H1 (cell line): ENCODE data around the gene SIRT5.

Experiments
- BRCA1 ChIP-seq: IDR thresholded peaks from 2 replicates; pipeline ENCODE4 v1.6.1; 2012; ENCODE audit warnings: low read depth, low read length, improper control_type of control experiment
- CBX5 ChIP-seq: fragments of 300-800, 300-1000 bp; sonication (generic); IDR thresholded peaks from 2 replicates; pipeline ENCODE4 v1.7.1; 2016; ENCODE audit warnings: antibody characterized with exemption, low read length, low read depth
- CEBPB ChIP-seq: IDR thresholded peaks from 2 replicates; pipeline ENCODE4 v1.6.1; 2012; ENCODE audit warnings: low read depth, low read length
- GABPA ChIP-seq: IDR thresholded peaks from 2 replicates; pipeline ENCODE4 v1.6.1; 2011; ENCODE audit warnings: mild to moderate bottlenecking, low read length, moderate library complexity, borderline replicate concordance; ENCODE audit not compliant: insufficient read depth
- GTF2F1 ChIP-seq: IDR thresholded peaks from 2 replicates; pipeline ENCODE4 v1.6.1; 2012; ENCODE audit warnings: low read depth, low read length, improper control_type of control experiment, borderline replicate concordance
- JUND ChIP-seq: IDR thresholded peaks from 2 replicates; pipeline ENCODE4 v1.6.1; 2011; ENCODE audit warnings: mild to moderate bottlenecking, improper control_type of control experiment, low read length
- POLR2A ChIP-seq, 2 experiments: IDR thresholded peaks; 1 replicate in 1 of 2; 2 replicates in 1 of 2; pipeline ENCODE4 v1.6.1; 2011; ENCODE audit warnings: low read depth in 2 of 2, low read length in 2 of 2, mild to moderate bottlenecking in 2 of 2; ENCODE audit errors: control extremely low read depth in 1 of 2
- POLR2AphosphoS5 ChIP-seq: IDR thresholded peaks from 2 replicates; pipeline ENCODE4 v1.6.1; 2011; ENCODE audit warnings: low read depth, low read length
- RNF2 ChIP-seq: fragments of 200-900, 300-1000 bp; sonication (generic); IDR thresholded peaks from 2 replicates; pipeline ENCODE4 v1.7.1; 2016; ENCODE audit warnings: borderline replicate concordance, low read depth, mild to moderate bottlenecking, antibody characterized with exemption, low read length; ENCODE audit not compliant: poor library complexity, severe bottlenecking; ENCODE audit errors: missing control alignments
- TF ChIP-seq, protein P1 (sequence below): IDR thresholded peaks from 2 replicates; pipeline ENCODE4 v1.6.1; 2012; ENCODE audit warnings: inconsistent platforms
- TF ChIP-seq, protein P2 (sequence below): IDR thresholded peaks from 2 replicates; pipeline ENCODE4 v1.6.1; 2011; ENCODE audit warnings: low read depth, mild to moderate bottlenecking, low read length; ENCODE audit not compliant: insufficient read depth
- TF ChIP-seq, protein P3 (sequence below), 3 experiments: IDR thresholded peaks; 1 replicate in 2 of 3; 2 replicates in 1 of 3; pipeline versions ENCODE4 v1.5.1 to v1.6.1; 2011; ENCODE audit warnings: low read length in 3 of 3, mild to moderate bottlenecking in 3 of 3, inconsistent platforms in 2 of 3, low read depth in 1 of 3, moderate library complexity in 1 of 3; ENCODE audit not compliant: insufficient read depth in 1 of 3; ENCODE audit errors: control extremely low read depth in 1 of 3
- TF ChIP-seq, protein P4 (sequence below): IDR thresholded peaks from 2 replicates; pipeline ENCODE4 v1.6.1; 2012; ENCODE audit warnings: low read length, inconsistent platforms

DNA sequence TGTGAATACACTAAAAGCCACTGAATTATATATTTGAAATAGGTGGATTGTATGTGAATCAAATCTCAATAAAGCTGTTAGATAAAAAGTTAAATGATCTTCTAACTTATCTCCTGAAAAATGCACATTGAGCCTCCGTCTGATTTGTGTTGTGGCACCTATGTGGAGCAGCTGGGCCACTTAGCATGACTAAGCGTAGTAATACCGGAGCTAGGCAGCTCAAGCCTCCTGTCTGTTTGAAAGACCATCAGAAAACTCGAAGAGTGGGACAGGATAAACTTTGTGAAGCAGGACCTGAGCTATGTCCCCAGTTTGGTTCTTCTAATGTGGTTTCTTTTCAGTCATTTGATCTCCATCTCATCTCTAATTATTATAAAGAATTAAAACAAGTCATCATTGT is 29.7 kb downstream of the SIRT5 start:
- TF ChIP-seq, protein P1, sequence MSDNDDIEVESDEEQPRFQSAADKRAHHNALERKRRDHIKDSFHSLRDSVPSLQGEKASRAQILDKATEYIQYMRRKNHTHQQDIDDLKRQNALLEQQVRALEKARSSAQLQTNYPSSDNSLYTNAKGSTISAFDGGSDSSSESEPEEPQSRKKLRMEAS, result no peak
- no peak for TF ChIP-seq GTF2F1
- TF ChIP-seq, protein P2, sequence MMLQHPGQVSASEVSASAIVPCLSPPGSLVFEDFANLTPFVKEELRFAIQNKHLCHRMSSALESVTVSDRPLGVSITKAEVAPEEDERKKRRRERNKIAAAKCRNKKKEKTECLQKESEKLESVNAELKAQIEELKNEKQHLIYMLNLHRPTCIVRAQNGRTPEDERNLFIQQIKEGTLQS, result no peak
- TF ChIP-seq CBX5, result no peak
- TF ChIP-seq, protein P3, sequence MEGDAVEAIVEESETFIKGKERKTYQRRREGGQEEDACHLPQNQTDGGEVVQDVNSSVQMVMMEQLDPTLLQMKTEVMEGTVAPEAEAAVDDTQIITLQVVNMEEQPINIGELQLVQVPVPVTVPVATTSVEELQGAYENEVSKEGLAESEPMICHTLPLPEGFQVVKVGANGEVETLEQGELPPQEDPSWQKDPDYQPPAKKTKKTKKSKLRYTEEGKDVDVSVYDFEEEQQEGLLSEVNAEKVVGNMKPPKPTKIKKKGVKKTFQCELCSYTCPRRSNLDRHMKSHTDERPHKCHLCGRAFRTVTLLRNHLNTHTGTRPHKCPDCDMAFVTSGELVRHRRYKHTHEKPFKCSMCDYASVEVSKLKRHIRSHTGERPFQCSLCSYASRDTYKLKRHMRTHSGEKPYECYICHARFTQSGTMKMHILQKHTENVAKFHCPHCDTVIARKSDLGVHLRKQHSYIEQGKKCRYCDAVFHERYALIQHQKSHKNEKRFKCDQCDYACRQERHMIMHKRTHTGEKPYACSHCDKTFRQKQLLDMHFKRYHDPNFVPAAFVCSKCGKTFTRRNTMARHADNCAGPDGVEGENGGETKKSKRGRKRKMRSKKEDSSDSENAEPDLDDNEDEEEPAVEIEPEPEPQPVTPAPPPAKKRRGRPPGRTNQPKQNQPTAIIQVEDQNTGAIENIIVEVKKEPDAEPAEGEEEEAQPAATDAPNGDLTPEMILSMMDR (IDR thresholded peaks at IDR 0.05; ENCODE audit: control extremely low read depth in 1 of 3, insufficient read depth in 1 of 3, low read depth in 1 of 3, low read length in 3 of 3), result no peak
- TF ChIP-seq RNF2, result no peak
- TF ChIP-seq CEBPB, result no peak
- TF ChIP-seq GABPA, result no peak
- TF ChIP-seq POLR2A (IDR thresholded peaks at IDR 0.05; ENCODE audit: control extremely low read depth in 1 of 2, low read depth in 2 of 2, low read length in 2 of 2), result no peak
- TF ChIP-seq, protein P4, sequence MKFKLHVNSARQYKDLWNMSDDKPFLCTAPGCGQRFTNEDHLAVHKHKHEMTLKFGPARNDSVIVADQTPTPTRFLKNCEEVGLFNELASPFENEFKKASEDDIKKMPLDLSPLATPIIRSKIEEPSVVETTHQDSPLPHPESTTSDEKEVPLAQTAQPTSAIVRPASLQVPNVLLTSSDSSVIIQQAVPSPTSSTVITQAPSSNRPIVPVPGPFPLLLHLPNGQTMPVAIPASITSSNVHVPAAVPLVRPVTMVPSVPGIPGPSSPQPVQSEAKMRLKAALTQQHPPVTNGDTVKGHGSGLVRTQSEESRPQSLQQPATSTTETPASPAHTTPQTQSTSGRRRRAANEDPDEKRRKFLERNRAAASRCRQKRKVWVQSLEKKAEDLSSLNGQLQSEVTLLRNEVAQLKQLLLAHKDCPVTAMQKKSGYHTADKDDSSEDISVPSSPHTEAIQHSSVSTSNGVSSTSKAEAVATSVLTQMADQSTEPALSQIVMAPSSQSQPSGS, result no peak
- TF ChIP-seq BRCA1, result no peak
- TF ChIP-seq POLR2AphosphoS5, result no peak
- TF ChIP-seq JUND, result no peak
